NOMO-1 (cell line): ENCODE data around the gene CHD5.

ENCODE experiments used
- DNase-seq, 2 experiments: peaks; one replicate each; lab custom pipeline; 2025; ENCODE audit not compliant: unreplicated experiment in 2 of 2; lab: John Stamatoyannopoulos, UW

Gene CHD5

DNA sequence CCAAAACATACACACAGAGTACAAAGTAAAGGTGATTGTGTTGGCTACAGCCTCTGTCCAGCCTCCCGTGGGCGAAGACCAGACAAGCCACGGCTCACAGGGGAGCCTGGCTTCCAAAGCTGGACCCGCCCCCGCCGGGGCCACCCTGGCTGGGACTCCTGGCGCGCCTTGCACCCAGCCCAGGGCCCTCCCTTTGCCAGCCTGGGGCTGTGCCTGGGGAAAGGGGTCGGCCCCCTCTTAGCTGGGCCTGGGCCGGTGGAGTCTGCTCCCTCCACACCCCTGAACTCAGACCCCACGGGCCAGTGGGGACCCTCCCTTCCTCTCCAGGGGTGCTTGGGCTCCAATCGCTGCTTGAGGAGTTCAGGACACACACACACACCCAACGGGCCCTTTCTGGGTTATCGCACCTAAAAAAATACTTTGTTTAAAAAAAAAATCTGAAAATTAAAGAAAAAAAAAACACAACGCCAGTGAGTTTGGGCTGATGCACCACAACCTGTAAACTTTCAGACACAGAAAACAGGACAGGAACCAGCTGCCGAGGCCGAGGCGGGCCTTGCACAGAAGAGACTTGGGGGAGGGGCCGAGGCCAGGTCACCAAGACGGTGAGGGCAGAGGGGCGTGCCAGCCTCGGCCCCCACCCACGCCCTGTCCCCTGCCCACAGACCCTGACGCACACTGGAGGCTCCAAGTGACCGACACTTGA lies 78.1 kb downstream of the CHD5 start:
- no peak for DNase-seq

DNA sequence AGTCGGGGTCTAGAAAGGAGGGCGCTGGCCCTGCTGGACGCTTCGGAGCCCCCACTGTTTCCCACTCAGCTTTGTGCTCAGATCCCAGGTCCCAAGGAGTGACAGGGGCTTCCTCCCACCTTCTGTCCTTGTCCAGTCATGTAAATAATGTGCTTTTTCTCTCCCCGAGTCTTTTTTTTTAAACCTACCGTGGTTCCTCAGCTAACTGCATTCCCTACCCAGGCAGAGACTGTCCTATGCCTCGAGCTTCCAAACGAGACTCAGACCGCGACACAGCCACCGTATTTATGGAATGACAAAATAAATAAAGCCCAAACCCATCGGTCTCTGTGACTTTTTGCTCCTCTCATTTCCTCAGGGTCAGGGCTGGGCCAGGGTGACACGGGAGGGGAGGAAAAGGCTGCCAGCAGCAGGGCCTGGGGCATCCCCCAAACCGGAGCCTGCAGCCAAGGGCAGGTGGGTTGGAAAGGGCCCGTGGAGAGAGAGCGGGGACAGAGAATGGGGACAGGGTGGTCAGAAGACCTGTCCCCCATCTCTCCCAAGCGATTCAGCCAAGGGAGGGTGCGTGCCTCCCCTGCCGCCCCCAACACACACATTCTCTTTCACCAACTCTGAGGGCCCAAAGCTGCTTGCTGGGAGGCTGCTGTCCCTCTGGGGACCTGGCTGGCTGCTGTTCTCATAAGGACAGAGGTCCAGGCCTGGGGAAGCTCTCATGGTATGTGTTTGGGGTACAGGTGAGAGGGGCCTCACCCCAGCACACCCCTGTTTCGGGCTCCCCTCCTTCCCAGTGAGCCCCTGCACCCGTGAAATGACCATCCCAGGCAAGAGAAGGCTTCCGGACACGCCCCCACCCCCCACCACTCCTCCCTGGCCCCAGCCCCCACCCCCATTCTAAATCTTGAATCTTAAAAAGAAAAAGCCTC lies 79.0 kb downstream of the CHD5 start:
- peak in 1 of 2 experiments; percentile 2 for DNase-seq

DNA sequence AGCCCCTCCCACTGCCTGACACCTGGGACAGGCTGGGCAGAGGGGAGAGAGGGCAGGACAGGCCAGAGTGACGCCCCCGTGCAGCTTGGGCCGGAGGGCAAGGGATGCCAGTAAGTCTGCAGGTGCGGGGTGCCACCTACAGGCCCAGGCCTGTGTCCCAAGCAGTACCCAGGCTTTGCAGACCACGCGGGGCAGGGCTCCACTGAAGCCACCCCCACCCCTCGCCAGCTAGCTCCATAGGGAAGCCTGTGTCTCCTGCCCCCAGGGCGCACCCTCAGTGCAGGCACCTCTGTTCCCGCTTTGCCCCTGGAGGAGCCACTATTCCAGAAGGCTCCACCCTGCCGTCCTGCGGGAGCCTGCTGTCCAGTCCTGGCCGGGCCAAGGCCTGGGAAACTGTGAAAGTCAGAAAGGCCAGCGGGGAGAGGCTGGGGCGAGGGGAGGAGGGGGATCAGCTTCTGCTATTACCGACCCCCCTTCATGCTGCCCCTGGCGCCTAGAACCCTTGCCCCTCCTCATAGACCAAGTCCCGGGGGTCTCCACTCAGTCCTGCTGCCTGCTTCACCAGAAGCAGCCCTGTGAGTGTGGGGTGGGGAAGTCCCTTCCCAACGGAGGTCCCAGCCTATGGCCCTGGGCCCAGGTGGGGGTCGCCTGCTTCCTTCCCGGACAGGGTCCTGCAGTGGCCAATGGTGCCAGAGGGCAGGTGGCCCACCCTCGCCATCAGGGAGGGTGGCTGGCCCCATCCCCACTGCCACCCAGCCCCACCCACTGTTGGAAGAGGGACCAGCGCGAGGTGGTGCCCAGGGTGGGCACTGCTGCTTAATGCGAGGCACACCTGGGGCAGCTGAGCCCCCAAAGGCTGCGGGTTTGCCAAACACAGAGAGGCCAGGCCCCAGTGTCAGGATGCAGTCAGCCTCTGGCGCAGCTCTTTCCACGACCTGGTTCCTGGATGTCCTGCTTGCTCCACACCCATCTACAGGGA lies 80.0 kb downstream of the CHD5 start:
- no peak for DNase-seq

DNA sequence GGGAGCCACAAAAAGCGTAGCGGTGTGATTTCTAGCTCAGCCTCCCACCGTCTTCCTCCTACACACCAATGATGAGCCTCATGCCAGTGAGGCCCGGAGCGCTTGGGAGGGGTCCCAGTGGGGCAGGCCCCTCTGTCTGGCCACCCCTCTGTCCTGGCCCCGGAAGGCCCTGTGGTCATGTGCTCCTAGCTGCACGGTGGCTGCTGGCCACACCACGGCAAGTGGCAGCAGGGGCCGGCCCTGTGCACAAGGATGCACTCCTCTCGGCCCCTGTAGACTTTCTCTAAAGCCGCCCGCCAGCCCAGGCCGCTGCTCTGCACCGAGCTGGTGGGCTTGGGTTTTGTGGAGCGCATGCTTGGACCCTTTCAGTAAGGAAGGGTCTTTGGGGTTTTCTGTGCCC lies 80.8 kb downstream of the CHD5 start:
- no peak for DNase-seq

DNA sequence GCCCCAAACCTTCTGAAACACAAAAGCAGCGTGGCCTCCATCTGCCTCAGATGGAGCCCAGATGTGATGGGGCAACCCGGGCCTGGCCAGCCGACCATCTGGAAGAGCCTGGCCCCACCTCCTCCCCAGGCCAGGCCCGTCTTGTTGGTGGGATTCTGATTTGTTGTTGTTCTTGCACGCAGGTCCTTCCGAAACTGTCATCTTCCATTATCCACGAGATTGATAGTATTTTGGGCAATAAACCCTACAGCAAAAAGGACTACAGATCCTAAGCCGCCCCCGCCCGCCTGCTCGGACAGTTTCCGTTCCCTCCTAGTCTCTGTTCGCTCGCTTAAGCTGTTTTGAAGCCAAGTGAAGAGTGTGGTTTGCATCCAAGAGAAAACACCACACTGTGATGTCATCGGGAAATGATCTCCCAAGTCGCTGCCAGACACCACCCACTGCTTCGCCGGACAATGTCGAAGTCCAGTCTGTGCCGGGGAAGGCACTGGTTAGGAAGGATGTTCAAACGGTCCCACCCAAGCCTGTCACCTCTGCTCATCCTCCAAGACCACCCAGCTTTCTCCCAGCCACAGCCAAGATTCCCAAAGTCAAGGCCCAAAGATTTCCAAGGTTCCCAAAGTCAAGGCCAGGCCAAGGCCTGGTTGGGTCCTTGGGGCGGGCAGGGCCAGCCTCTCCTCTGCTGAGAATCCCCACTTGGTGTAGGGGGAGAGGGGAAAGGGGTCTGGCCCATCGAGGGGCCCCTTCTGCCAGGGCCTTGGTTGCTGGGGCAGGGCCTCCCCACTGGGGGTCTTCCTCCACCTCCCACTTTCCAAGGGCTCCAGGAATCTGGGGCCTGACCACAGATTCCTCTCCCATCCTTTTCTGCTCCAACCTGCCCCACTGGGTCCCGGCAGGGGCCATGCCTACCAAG lies 81.6 kb downstream of the CHD5 start:
- no peak for DNase-seq

DNA sequence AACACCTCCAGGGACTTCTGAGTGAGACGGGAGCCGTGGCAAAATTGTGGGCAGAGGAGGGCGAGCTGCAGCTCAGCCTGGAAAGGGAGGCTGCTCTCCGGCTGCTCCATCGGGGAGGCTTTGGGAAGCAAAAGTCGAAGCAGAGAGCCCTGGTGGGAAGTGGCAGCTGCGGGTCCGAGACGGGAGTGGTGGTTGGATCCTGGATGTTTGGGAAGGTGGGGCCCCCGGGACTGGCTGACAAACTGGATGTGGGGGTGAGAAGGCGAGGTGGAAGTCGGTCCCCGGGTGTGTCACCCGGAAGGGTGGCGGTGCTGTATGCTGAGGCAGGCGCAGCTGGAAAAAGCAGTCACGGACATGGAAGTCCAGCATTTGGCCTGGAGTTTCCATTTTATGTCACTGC lies 82.3 kb downstream of the CHD5 start:
- no peak for DNase-seq

DNA sequence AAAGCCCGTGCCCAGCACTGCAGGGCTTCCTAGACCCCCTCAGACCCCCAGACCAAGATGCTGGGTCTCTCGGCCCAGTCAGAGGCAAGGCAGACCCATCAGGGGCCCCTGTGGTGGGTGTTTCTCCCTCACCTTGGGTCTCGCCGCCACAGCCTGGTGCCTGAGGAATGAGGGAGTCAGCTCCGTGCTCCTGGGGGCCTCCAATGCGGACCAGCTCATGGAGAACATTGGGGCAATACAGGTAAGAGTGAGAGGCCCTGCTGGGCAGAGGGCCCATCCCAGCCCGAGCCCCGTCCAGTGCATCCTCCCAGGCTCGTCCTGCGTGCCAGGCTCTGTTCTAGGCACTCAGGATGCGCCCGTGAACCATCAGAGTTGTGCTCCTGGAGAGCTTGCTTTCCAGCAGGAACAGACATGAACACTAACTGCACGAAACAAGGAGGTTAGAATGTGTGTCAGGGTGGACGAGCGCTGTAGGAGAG lies 83.0 kb downstream of the CHD5 start:
- no peak for DNase-seq

DNA sequence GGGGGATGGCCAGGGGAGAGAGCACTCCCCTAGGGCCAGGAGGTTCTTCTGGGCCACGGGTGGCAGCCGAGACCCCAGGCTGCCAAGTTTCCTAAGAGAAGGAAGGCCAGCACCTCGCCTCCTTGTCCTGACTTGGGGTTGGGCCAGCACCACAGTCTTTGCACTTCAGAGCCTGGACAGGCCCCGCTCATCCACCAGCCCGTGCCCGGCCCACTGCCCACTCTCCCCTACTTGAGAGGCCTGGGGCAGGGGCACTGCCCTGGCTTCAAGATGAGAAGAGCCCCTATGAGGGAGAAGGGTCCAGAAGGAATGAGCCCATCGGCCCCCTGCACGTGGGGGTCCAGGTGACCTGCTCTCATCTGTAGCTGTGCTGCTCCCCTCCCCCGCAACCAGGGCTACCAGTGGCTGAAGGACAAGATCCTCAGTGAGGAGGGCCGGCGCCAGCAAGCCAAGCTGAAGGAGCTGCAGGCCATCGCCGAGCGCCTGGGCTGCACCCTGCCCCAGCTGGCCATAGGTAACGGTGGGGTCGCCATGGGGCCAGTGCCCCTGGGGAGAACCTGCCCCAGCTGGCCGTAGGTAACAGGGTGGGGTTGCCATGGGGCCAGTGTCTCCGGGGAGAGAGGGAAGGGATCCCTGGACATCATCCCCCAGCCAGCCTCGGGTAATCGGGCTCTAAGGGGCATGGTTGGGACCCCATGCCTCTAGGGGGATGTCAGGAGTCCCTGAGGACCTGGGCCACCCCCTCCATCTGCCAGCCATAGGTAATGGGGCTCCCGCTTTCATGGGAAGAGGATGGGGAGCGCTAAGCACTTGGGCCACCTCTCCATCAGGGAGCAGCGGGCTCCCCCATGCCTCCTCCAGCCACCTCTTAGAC lies 83.6 kb downstream of the CHD5 start:
- DNase-seq, result no peak

DNA sequence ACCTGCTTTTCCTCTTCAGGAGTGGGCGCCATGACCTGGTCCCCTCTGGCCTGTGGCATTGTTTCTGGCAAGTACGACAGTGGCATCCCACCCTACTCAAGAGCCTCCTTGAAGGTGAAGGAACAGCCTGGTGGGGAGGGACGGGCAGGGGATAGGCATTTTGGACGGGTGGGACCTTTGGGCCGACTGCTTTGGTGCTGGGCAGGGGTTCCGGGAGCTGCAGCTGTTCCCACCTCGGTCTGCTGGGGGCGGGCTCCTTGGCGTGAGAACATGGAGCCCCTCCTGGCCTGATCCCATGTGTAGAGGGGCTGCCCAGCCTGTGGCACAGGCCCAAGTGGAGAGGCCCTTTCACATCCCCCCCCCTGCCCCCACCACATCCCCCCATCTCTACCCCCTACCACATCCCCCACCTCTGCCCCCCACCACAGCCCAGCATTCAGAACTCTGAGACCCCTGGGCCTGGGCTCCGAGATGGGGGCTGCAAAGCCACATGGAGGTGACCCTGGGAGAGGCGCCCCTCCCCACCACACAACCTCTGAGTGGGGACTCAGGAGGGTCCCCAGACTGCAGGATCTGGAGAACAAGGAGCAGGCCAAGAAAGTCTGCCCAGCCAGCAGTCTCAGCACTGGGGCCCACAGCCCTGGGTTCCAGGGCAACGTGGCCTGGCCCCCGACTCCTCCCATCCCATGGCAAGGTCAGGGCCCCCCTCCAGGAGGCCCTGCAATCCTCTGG lies 84.4 kb downstream of the CHD5 start:
- DNase-seq, result no peak

DNA sequence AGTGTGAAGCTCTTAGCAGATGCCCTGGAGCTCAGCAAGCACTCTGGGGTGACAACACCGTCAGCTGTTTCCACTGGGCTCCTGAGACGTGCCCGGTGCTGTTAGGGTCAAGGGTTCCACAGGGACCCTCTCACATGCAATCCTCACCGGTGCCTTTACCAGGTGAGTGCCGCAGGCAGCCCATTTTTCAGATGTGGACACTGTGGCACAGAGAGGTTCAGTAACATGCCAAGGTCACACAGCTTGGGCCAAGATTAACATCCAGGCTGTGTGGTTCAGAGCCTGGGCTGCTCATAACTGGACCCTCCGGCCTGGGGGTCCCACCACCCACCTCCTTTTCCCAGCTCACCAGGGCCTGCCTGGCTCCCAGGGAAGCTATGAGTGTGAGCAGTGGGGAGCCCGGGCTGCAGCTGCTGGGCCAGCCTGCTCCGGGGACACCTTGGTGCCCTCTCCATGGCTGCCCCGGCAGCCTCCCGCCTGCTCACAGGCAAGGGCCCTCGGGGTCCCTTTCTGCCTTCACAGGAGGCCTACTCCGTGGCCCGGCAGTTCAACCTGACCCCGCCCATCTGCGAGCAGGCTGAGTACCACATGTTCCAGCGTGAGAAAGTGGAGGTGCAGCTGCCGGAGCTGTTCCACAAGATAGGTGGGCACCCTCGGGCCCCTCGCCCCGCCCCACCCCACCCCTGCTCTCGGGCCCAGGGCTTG lies 85.2 kb downstream of the CHD5 start:
- no peak for DNase-seq

DNA sequence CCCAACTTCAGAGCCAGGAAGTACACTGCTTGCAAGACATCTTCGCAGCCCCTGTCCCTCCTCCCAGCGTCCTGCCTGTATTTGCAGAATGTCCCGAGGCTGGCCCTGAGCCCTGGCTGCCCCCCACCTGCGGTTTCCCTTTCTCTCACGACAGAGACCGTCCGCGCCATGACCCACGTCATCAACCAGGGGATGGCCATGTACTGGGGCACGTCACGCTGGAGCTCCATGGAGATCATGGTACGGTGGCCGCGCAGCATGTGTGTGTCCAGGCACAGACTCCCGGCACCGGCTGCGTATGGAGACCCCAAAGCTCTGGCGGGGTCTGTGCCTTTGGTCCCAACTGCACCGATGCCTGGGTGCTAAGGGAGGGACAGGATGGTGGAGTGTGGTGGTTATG lies 85.9 kb downstream of the CHD5 start:
- DNase-seq, result no peak

DNA sequence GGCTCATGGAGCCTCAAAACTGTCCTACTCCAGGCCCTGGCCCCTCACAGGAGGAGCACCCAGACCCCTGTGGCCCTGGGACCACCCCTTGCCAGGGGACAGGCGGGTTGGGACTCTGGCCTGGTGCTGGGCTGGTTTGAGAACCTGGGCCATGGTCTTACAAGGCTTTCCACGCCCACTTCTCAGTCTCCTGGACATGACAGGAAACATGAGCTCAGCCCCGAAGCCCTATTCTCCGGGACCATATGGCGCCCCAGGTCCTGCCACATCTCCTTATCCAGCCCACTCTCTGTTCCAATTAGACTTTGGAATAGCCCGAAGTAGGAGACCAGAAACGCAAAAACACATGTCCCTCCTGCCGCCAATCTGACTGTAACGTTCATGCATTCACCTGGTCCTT lies 86.5 kb downstream of the CHD5 start:
- no peak for DNase-seq

DNA sequence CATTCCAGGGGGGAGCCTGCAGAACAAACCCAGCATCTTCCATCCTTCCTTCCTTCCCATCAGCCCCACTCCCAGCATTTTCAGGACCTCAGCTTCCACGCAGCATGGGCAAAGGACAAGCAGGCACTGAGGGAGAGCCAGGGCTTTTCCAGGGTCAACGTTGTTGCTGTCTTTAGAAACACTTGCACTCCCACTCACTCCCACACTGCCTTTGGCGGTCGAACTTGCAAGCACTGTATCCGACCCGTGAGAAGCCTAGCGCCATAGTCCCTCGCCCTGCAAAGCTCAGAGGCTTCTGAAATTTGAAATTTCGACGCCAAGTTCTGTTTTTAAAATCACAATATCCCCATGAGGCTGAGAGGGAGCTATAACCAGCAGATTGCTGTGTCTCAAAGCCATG lies 87.0 kb downstream of the CHD5 start:
- no peak for DNase-seq

DNA sequence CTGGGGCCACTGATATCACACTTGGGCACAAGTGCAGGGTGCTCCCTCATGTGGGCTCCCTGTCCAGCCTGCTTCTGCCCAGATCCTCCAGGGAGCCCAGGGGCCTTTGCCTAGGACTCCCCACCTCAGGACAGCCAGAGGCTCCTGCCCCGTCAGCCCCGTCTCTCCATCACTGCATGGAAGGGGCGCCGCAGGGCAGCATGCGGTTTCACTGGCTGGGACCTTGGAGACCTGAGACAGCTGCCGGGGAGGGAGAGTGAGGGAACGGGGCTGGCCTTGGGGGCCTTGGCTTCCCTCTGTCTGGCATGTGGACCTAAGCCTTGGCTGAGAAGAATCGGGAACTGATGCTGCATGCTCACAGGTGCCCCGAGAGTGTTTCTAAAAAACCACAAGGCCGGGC lies 87.9 kb downstream of the CHD5 start:
- DNase-seq, result no peak

DNA sequence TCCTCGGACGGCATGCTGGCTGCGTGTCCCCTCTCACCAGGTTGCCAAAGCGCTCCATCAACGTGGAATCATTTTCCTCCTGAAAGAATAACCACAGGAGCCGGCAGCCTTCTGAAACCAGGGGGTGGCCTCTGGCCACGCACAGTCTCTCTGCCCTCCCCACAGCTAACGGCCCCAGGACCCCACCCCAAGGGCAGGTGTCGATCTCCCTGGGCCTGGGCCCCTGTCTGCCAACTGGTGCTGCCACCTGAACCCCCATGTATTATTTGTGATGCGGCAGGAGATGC lies 88.4 kb downstream of the CHD5 start:
- DNase-seq, result no peak

DNA sequence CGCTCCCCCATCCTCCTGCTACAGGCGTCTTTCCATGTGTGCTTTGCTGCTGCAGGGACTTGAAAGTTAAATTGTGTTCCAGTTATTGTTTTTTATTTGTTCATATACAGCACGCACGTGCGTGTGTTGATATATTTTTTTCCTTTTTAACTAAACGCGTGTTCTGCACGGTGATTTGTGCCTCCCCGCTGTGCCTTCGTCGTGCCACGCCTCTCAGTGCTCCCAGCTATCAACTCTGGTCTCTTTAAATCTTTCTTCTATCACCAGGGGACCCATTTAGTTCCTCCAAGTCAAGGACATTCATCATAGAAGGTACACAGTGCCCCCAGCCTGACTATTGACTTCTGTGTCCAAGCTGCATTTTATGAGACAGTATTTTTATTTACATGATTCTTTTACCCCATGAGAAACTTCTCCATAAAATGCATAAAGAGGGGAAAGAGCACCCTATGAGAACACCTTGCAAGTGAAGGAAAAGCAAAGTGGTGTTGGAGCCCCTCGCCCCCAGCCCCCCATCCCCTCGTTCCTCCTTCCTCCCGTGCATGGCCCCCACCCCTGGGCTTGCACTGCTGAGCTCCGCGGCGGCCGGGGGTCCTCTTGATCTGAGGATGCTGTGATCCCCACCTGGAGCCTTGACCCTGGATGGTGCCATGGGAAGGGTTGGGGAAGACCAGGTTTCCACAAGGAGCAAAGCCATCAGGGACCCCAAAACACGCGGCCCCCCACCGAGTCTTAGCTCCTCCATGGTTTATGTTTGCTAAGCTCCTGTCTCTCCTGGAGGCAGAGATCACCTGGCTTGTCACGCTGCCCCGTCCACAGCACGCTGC lies 88.9 kb downstream of the CHD5 start:
- DNase-seq, result no peak

DNA sequence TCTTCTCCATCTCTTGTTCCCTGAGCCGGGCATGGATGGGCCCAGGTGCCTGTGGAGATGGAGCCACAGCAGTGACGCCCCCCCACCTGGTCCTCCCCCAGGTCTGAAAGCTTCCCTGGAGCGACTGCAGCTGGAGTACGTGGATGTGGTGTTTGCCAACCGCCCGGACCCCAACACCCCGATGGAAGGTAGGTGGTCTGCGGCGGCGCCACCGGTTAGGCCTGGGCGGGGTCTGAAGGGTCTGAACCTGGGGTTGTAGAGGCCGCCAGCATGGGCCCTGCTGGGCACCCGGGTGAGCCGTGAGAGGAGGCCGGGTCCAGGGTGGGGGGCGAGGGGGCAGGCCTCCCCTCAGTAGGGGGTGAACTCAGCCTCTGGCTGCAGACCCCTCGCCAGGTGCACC lies 89.8 kb downstream of the CHD5 start:
- DNase-seq, result no peak
